GM19240 (cell line): ENCODE measurements around the gene ROBO1.
"Not testable (repeated sequence)": the region's sequence is repeated elsewhere in the genome, so short reads cannot be mapped to it uniquely, and the experiment has no call there.

Source experiments
- DNase-seq: peaks from one replicate; pipeline ENCODE4 v3.0.0; 2011; ENCODE audit warnings: low spot score; ENCODE audit not compliant: insufficient read length

The ROBO1 gene

GRCh38 chr3:78712270-78712669 lies 1055.5 kb downstream of the ROBO1 start:
- DNase-seq = no peak

DNA sequence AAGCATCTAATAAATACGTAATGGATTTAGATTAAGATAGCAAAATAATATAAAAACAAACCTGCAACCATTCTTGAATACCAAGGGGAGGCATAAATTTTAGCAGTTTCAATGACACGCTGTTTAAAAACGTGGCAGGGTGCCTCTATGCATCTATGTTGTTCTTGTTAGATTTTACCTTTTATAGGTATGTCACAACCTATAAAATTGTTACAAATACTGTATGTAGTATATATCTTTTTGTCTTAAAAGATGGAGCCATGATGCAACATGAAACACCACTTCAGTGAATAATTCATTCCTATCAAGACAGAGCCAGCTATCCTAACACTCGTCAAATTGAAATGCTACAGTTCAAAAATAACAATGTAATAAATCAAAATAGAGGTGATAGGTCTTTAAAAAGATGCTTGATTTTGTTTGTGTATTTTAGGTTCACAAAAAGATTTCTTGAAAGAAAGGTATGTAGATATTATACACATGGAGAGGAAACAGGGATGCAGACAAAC lies 1059.2 kb downstream of the ROBO1 start:
- no peak for DNase-seq

DNA sequence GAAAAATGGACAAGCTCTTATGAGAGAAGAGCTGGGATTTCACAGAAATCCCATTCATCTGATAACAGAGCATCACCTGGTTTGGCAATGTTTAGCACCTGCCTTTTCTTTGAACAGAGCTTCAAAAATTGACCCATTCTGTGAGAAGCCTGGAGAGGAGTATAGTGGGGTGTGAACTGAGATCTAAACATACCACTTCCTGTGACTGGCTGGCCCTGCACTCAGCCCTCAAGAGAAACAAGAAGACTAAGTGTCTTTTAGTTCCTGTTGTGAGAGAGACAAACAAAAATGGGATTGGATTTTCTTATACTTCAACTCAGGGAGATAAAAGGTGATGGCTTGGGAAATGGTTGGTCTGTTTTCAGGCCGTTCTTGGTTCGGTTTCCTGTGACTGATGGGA lies 1060.2 kb downstream of the ROBO1 start:
- DNase-seq = no peak

DNA sequence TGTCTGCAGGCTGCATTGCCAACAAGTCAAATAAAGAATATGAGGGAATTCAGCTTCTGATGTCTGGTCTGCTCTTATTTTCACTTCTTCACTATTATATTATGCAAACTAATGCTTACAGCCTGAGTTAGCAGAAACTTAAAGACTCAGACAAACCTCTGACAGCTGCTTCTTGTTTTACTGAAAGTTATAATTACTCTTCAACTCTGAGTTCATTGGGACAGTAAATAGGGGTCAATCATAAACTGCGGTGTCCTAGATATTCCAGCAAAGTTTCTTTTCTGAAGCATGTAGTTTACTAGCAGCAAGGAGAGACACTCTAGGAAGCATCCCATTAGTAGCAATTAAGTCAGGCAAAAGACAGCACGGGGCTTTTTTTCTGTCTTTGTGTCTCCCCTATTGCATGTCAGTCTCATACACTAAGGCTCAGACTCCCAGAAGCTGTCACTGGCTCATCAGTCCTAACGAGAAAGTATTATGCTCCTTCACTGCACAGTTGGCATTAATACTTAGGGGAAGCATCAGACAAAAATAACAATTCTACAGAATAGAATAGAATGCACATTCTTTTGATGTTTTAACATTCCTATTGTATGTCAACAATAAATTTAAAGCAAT lies 1060.8 kb downstream of the ROBO1 start:
- DNase-seq = no peak

DNA sequence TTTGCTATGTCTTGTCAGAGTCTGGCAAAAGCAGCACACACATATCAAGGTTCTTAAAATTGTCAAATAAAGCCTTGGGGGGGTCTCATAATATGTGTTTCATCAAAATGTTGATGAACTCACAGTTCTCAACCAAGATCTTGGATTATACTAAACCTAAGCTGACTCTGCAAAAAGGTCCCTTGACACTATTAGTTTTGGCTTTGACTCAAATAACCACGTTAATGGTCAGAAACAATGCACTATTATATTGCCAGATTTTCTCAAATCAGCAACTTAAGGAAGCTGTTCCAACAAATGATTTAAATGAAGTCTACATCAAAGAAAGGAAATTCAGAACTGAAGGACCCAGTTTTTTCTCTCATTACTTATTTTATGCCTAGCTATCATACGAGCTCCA lies 1063.9 kb downstream of the ROBO1 start:
- no peak for DNase-seq

- DNase-seq = no peak
Measured at GRCh38 chr3:78701537-78701936, 1066.3 kb downstream of the ROBO1 start.

GRCh38 chr3:78698431-78698830 lies 1069.4 kb downstream of the ROBO1 start:
- DNase-seq = no peak

GRCh38 chr3:78697426-78697825 lies 1070.4 kb downstream of the ROBO1 start:
- no peak for DNase-seq

- DNase-seq = no peak
Measured at GRCh38 chr3:78690766-78691165, 1077.0 kb downstream of the ROBO1 start.

- DNase-seq = no peak
Measured at GRCh38 chr3:78689378-78689777, 1078.4 kb downstream of the ROBO1 start.

- no peak for DNase-seq
Measured at GRCh38 chr3:78687520-78687919, 1080.3 kb downstream of the ROBO1 start.

DNA sequence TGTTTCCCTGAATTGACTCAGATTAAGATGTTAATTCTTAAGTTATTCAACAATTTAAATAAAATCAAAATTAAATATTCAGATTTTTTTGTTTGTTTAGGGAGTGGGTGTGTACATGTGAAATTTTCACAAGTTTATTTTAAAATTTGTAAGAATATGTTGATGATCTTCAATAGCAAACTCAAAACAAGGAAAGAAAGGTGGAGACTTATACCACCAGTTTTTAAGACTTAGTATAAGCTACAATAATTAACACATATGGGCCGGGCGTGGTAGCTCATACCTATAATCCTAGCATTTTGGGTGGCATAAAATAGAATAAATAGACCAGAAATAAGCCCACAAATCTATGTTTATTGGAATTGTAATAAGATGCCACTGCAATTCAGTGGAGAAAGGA lies 1084.5 kb downstream of the ROBO1 start:
- no peak for DNase-seq

DNA sequence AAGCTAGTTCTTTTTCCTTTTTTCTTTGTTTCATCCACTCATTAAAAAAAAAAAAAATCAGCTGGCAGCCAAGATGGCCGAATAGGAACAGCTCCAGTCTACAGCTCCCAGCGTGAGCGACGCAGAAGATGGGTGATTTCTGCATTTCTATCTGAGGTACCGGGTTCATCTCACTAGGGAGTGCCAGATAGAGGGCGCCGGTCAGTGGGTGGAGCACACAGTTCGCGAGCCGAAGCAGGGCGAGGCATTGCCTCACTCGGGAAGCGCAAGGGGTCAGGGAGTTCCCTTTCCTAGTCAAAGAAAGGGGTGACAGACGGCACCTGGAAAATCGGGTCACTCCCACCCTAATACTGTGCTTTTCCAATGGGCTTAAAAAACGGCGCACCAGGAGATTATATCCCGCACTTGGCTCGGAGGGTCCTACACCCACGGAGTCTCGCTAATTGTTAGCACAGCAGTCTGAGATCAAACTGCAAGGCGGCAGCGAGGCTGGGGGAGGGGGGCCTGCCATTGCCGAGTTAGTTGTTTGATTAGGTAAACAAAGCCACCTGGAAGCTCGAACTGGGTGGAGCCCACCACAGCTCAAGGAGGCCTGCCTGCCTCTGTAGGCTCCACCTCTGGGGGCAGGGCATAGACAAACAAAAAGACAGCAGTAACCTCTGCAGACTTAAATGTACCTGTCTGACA lies 1092.5 kb downstream of the ROBO1 start:
- DNase-seq = not testable (repeated sequence)

GRCh38 chr3:78670746-78671145 lies 1097.1 kb downstream of the ROBO1 start:
- no peak for DNase-seq

DNA sequence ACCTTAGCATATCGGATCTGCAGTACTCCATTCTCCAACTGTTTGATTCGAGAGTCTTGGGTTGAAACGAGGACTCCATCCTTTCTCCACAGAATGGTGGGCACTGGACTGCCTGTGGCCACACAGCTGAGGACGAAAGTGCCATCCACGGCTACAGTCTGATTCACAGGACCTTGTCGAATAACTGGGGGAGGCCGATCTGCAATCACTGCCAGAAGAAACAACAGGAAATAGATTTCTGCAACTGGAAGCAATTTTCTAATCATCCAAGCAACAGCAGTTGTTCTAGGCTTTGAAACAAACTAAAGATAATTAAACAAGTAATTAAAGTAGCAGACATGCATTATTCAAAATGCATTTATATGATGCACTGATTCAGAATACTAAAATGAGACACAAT lies 1097.7 kb downstream of the ROBO1 start:
- DNase-seq = no peak

- no peak for DNase-seq
Measured at GRCh38 chr3:78668302-78668701, 1099.5 kb downstream of the ROBO1 start.

DNA sequence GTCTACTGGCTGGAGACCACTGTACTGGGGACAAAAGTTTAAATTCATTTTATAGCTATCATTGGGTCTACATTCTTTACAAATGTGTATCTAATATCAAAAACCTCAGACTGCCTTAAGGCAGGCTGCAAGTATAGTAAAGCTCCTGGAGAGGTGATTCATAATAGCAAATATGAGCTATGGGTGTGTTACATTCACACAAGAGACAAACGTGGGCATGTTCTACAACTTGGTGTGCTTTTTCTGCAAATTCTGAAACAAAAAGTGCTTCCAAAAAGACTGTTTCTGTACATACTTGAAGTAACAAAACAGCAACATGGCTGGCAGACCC lies 1101.4 kb downstream of the ROBO1 start:
- no peak for DNase-seq

GRCh38 chr3:78665776-78666469 lies 1101.9 kb downstream of the ROBO1 start:
- no peak for DNase-seq

DNA sequence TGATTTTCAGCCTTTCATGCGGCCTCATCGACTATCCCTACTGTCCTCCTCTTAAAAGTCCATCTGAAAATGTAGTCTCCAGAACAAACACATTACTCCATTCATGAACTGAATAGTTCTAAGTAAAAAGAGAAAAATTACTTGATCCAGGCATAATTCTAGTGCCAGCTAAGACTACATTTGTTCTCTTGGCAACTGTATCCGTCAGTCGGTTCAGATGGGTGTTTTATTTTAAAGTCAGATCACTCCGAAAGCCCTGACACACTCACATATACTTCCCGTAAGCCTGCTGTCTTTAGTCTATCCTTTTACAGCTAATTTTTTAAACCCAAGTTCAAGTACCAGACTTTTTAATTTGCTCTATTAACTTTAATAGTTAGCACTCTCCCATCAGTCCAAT lies 1102.7 kb downstream of the ROBO1 start:
- DNase-seq = no peak

DNA sequence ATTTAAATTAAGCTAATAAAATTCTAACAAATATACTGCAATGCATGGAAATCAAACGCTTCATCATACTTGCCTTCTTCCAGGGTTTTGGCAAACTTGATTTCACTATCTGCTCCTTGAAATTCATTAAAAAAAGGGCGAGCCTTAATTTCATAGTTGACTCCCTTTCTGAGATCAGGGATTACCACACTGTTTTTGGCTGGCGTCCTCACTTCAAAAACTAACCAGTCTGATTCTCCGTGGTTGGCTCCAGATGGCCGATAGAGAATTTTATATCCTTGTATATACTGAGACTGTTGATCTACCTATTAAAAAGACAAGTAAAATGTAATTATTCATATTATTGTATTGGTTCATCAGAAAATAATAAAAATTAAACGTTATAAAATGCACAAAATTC lies 1106.8 kb downstream of the ROBO1 start:
- DNase-seq = no peak

- no peak for DNase-seq
Measured at GRCh38 chr3:78659386-78659987, 1108.3 kb downstream of the ROBO1 start.

GRCh38 chr3:78647726-78648125 lies 1120.1 kb downstream of the ROBO1 start:
- DNase-seq = no peak
